NOMO-1 treated with dmso at 0.1 percent for 144 hours (cell line): ENCODE results near the gene LTC4S.
A peak's percentile ranks its signal among the peaks of the same experiment; 100 is the strongest.
"Not testable (repeated sequence)": the region's sequence is repeated elsewhere in the genome, so short reads cannot be mapped to it uniquely, and the experiment has no call there.

Experiments used
- DNase-seq: peaks from one replicate; lab custom pipeline; 2025; ENCODE audit not compliant: unreplicated experiment; lab: John Stamatoyannopoulos, UW

LTC4S gene

DNA sequence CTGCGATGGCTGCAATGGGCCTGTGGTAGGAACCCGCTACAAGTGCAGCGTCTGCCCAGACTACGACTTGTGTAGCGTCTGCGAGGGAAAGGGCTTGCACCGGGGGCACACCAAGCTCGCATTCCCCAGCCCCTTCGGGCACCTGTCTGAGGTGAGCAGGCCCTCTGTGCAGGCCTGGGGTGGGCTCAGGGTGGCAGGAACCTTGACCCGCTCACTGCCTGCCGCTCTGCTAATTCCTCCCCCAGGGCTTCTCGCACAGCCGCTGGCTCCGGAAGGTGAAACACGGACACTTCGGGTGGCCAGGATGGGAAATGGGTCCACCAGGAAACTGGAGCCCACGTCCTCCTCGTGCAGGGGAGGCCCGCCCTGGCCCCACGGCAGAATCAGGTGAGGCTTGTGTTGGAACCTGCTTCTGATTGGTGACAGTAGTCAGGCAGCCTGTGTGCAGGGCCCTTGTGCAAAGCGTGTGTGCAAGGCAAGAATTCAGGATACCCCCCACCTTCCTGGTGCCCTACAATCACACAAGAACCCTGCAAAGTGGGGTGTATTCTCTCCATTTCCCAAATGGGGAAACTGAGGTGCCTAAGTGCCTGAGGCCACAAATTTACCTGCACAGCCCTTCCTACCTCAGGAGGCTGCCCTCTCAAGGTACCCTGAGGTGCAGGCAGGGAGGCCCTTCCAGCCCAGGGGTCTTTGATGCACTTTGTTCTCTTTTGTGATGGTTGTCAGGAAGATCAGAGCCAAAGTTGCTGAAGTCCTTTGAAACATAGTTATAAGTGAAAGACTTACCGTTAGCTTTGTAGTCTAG lies 30.4 kb downstream of the LTC4S start:
- no peak for DNase-seq

GRCh38 chr5:179824745-179825112 lies 30.9 kb downstream of the LTC4S start:
- DNase-seq = no peak

GRCh38 chr5:179825655-179826182 lies 31.9 kb downstream of the LTC4S start:
- no peak for DNase-seq

DNA sequence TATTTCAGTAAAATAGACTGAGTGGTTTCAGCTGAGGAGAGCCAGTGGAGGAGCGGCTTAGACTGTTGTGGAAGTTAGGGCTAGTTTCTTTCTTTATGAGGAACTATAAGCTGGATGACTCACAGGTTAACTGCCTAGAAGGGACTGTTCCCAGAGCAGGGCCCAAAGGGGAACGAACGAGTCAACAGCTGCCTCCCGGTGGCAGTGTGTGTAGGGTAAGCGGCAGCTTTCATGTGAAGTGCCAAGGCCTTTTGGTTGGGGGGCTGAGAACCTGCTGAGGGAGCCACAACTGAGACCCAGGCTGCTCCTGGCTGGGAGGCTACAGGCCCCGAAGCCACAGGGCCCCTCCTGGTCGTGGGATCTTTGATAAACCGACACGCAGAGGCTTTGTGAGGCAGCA lies 33.9 kb downstream of the LTC4S start:
- DNase-seq = peak; percentile 86

DNA sequence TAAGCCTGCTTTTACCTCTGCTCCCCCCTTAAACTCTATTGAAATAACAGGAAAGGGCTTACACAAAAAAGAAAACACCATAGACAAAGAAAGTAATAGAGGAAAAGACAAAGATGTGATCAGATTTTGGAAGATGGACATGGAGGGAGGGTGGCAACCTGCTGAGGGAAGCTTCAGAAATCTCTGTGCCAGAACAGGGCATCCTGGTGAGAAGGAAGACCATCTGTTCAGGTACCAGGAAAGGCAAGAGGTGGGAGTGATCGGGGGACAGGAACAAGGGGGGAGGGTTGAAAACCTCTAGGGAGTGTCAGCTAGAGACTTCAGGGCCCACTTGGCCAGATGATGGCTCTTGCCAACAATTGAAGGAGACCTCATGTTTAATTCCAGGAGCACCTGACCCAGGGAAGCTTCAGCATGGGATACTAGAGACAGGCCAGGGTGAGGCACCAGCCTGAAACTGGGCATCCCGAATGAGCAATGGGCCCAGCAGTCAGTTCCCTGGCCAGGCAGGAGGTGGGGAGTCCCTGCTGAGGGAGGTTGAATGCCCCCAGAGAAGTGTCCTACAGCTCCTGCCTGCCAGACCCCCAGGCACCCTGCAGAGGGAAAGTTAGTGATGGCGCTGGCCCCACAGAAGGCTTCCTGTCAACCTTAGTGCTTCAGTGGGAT lies 35.1 kb downstream of the LTC4S start:
- no peak for DNase-seq

DNA sequence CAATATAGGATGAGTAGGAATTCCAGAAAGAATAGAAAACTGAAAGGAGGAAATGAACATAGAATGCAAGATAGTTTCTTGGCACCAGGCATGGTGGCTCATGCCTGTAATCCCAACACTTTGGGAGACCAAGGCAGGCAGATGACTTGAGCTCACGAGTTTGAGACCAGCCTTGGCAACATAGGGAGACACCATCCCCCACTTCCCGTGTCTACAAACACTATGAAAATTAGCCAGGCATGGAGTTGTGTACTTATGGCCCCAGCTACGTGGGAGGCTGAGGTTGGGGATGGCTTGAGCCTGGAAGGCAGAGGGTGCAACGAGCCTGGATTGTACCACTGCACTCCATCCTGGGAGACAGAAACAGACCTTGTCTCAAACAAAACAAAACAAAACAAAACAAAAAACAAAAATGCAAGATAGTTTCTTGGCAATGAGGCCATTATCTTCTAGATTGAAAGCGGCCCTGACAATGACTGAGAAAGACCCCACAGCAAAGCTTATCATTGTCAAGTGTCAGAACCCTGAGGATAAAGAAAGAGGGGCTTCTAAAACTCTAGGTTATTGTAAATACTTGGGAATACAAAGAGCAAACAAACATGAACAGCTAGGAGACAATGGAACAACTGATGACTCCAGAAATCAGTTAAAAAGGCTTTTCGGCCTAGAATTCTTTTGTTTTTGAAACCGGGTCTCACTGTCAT lies 36.1 kb downstream of the LTC4S start:
- DNase-seq = no peak

DNA sequence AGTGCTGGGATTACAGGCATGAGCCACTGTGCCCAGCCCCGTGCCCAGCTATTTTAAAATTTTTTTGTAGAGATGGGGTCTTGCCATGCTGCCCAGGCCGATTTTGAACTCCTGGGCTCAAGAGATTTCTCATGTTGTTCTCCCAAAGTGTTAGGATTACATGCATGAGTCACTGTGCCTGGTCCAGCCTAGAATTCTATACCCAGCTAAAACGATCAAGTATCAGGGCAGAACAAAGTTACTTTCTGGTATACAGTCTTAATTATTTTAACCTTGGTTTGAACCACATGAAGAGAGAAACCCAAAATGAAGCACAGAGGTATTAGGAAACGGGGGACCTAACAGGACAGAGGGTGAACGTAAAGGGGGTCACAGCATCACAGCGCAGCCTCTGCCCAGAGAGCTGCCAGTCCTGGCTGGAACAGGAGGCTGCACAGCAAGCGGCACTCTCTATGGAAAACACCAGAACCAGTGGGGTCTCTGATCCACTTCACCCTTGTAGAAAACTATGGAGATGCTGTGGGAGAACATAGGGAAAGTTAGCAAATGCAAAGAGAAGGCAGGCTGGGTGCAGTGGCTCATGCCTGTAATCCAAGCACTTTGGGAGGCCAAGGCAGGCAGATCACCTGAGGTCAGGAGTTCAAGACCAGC lies 37.2 kb downstream of the LTC4S start:
- no peak for DNase-seq

DNA sequence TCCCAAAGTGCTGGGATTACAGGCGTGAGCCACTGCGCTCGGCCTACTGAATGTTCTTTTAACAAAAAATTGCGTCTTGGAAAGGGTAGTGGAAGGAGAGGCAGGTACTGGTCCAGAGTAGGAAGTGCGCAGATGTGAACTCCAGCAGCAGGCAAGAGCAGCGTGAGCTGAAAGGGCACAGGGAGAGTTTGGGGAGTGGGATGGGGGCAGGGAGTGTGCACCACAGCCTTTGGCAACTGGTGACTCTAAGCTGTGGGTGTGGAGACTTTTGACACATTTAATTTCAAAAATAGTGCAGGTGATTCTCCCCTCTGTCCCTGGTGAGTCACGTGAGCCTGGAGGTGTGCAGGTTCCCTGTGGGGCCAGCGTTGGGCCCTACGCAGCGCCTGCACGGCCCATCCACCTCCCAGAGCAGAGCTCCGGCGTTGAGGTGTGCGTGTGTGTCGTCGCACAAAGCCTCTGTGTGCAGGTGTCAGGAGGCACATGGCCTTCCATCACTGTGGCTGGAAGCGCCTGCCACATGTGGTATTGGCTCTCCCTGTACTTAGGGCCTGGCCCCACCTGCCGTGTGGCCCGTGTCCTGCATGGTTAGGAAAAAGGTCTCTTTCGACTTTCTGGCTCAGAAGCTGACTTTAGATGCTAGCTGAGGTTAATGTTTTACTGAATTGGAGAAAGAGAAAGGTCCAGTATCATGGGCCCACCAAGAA lies 38.4 kb downstream of the LTC4S start:
- DNase-seq = no peak

DNA sequence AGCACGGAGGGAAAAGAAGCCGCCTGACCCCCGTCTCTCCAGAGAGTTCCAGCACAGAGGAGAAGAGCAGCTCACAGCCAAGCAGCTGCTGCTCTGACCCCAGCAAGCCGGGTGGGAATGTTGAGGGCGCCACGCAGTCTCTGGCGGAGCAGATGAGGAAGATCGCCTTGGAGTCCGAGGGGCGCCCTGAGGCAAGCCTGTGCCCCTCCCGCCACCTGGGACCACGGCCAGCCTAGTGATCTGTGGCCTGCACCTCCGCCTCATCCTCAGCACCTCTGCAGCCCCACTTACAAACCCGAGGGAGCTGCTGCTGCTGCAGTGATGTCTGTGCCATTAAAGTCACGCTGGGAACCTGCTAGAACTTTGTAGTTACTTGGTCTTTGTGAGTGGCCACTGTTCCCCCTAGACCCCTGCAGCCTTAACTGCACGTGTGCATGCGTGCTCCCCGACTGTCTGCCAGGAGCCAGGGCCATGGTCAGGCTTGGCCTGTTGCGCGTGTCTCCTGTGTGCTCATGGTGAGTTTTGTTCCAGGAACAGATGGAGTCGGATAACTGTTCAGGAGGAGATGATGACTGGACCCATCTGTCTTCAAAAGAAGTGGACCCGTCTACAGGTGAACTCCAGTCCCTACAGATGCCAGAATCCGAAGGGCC lies 39.4 kb downstream of the LTC4S start:
- no peak for DNase-seq

DNA sequence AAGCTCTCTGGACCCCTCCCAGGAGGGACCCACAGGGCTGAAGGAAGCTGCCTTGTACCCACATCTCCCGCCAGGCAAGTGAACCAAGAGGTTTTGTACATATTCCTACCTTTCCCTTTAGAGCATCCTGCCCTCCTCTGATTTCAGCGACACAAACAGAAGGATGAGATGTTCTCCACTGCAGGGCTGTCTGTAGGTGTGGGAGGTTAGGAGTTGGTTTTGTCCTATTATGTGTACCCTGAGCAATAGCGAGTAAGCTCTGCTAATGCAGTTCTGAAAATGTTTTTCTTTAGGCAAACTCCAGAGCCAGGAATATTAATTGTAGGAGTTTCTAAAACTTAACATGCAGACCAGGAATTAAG lies 39.9 kb downstream of the LTC4S start:
- no peak for DNase-seq

- no peak for DNase-seq
Measured at GRCh38 chr5:179834120-179834519, 40.3 kb downstream of the LTC4S start.

- not testable (repeated sequence) for DNase-seq
Measured at GRCh38 chr5:179834871-179835270, 41.1 kb downstream of the LTC4S start.

DNA sequence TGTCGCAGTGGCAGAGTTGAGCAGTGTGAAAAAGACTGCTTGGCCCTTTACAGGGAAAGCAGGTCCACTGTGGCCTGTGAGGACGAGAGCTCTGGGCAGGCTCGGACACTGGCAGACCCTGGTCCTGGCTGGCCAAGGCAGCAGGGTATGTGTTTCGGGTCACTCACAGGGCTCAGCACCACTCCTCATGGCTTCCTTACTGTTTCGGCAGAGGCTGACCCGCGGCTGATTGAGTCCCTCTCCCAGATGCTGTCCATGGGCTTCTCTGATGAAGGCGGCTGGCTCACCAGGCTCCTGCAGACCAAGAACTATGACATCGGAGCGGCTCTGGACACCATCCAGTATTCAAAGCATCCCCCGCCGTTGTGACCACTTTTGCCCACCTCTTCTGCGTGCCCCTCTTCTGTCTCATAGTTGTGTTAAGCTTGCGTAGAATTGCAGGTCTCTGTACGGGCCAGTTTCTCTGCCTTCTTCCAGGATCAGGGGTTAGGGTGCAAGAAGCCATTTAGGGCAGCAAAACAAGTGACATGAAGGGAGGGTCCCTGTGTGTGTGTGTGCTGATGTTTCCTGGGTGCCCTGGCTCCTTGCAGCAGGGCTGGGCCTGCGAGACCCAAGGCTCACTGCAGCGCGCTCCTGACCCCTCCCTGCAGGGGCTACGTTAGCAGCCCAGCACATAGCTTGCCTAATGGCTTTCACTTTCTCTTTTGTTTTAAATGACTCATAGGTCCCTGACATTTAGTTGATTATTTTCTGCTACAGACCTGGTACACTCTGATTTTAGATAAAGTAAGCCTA lies 42.6 kb downstream of the LTC4S start:
- DNase-seq = no peak

DNA sequence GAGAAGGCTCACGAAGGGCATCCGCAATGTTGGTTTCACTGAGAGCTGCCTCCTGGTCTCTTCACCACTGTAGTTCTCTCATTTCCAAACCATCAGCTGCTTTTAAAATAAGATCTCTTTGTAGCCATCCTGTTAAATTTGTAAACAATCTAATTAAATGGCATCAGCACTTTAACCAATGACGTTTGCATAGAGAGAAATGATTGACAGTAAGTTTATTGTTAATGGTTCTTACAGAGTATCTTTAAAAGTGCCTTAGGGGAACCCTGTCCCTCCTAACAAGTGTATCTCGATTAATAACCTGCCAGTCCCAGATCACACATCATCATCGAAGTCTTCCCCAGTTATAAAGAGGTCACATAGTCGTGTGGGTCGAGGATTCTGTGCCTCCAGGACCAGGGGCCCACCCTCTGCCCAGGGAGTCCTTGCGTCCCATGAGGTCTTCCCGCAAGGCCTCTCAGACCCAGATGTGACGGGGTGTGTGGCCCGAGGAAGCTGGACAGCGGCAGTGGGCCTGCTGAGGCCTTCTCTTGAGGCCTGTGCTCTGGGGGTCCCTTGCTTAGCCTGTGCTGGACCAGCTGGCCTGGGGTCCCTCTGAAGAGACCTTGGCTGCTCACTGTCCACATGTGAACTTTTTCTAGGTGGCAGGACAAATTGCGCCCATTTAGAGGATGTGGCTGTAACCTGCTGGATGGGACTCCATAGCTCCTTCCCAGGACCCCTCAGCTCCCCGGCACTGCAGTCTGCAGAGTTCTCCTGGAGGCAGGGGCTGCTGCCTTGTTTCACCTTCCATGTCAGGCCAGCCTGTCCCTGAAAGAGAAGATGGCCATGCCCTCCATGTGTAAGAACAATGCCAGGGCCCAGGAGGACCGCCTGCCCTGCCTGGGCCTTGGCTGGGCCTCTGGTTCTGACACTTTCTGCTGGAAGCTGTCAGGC lies 43.6 kb downstream of the LTC4S start:
- DNase-seq = no peak

DNA sequence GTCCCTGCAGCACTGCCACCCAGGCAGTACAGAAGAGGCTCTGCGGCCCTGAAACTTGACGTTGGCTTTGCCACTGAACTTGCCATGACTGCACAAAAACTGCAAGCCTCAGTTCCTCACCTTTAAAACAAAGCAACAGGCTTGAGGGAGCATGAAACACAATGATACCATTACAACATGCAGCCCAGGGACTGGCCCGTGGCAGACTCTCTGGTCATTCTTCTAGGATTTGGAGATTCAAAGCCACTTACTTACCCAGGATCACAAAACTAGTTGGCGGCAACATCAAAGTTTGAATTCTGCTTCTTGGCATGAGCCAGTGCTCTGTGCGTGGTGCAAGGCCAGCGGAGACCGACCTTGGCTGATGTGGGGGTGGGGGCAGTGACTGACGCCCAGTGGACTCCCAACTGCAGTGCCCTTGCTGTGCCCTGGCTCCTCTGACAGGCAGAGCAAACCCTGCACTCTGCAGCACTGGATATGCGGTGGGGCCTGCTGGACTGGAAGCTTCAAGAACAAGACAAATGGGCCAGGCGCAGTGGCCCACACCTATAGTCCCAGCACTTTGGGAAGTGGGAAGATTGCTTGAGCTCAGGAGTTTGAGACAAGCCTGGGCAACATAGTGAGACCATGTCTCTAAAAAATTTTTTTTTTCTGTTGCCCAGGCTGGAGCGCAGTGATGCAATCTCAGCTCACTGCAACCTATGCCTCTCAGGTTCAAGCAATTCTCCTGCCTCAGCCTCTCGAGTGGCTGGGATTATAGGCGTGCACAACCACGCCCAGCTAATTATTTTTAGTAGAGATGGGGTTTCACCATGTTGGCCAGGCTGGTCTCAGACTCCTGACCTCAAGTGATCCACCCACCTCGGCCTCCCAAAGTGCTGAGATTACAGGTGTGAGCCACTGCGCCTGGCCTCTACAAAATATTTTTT lies 45.8 kb downstream of the LTC4S start:
- no peak for DNase-seq

- no peak for DNase-seq
Measured at GRCh38 chr5:179840321-179840720, 46.5 kb downstream of the LTC4S start.

GRCh38 chr5:179840766-179841165 lies 47.0 kb downstream of the LTC4S start:
- no peak for DNase-seq
